ENCODE measurements around the gene ST7.

ST7 gene

DNA sequence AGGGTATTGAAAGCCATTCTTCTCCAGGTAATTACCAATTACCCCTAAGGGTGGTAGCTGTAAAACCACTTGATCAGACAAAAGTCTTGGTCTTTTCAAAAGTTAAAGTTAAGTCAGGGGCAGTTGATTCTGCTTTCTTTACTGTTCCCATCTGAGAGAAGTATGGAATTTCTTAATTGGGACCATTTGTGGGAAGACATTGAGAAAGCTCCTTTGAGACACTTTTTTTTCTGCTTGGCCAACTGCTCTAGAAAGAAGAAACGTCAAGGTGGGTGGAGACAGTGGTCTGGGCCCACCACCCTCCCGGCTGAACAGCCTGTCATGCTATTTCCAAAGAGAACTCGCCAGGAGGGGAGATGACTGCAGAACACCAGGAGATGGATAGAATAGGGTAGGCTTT, 324.3 kb downstream of the ST7 start:
- TF ChIP-seq SUZ12 (IDR thresholded peaks at IDR 0.05; ENCODE audit: extremely low read depth, insufficient read depth, insufficient read length) (no peak), ZNF274 (IDR thresholded peaks at IDR 0.05; ENCODE audit: low read depth, low read length) (no peak), YY1 (IDR thresholded peaks at IDR 0.05; ENCODE audit: insufficient read depth, insufficient read length) (no peak)
- no peaks in the 10 kb centered on the region for H3K4me1 ChIP-seq (ENCODE audit: insufficient read depth, insufficient read length)
- no peaks in the 10 kb centered on the region for H3K36me3 ChIP-seq (ENCODE audit: insufficient read depth, insufficient read length, low read length)
- H3K9me3 ChIP-seq (ENCODE audit: insufficient read depth, low read length): no peaks in the 10 kb centered on the region
- no peak overlapping the region for H3K9ac ChIP-seq (ENCODE audit: insufficient read length, low read depth)
- H3K4me3 ChIP-seq (ENCODE audit: insufficient read length, low read depth): no peak overlapping the region
- no peak for DNase-seq (ENCODE audit: low read depth, low spot score)
- H3K27me3 ChIP-seq (ENCODE audit: insufficient read depth, insufficient read length): no peaks in the 10 kb centered on the region

- Histone ChIP-seq H3K4me3 (ENCODE audit: insufficient read length, low read depth) (no peak overlapping the region), H3K27me3 (ENCODE audit: insufficient read depth, insufficient read length) (no peaks in the 10 kb centered on the region), H3K4me1 (ENCODE audit: insufficient read depth, insufficient read length) (no peaks in the 10 kb centered on the region), H3K36me3 (ENCODE audit: insufficient read depth, insufficient read length, low read length) (no peaks in the 10 kb centered on the region), H3K9me3 (ENCODE audit: insufficient read depth, low read length) (no peaks in the 10 kb centered on the region), H3K9ac (ENCODE audit: insufficient read length, low read depth) (no peak overlapping the region)
- no peak for TF ChIP-seq ZNF274 (IDR thresholded peaks at IDR 0.05; ENCODE audit: low read depth, low read length)
- TF ChIP-seq SUZ12 (IDR thresholded peaks at IDR 0.05; ENCODE audit: extremely low read depth, insufficient read depth, insufficient read length): no peak
- DNase-seq (ENCODE audit: low read depth, low spot score): no peak
Measured at GRCh38 chr7:117278040-117278439, 324.7 kb downstream of the ST7 start.

DNA sequence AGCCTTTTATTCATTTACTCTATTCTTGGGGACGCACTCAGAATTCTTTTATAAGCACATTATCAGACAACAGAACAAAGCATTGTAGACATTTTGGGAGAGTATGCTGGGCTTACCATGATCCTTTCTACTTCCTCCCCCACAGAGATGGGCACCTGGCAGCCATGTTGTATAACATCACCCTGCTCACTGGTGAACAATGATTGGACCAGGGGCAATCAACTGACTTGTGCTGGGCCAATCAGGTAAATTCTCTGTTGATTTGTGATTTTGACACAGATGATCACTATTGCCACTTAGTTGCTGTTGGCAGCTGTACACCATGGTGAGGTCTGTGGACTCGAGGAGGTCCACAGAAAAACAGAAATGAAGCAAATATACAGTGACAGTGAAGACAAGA, 325.9 kb downstream of the ST7 start:
- no peaks in the 10 kb centered on the region for H3K36me3 ChIP-seq (ENCODE audit: insufficient read depth, insufficient read length, low read length)
- TF ChIP-seq ZNF274 (IDR thresholded peaks at IDR 0.05; ENCODE audit: low read depth, low read length): no peak
- no peak for TF ChIP-seq SUZ12 (IDR thresholded peaks at IDR 0.05; ENCODE audit: extremely low read depth, insufficient read depth, insufficient read length)
- TF ChIP-seq YY1 (IDR thresholded peaks at IDR 0.05; ENCODE audit: insufficient read depth, insufficient read length): no peak

More for the DNA sequence above, 325.9 kb downstream of the ST7 start:
- H3K4me3 ChIP-seq (ENCODE audit: insufficient read length, low read depth): no peak overlapping the region
- no peaks in the 10 kb centered on the region for H3K9me3 ChIP-seq (ENCODE audit: insufficient read depth, low read length)
- H3K4me1 ChIP-seq (ENCODE audit: insufficient read depth, insufficient read length): no peaks in the 10 kb centered on the region
- no peak overlapping the region for H3K9ac ChIP-seq (ENCODE audit: insufficient read length, low read depth)
- no peak for DNase-seq (ENCODE audit: low read depth, low spot score)
- H3K27me3 ChIP-seq (ENCODE audit: insufficient read depth, insufficient read length): no peaks in the 10 kb centered on the region
